Testis (tissue), 3 donors: Measurements from ENCODE around the gene TACC3. TPM values are rescaled to one million over a fixed set of nuclear protein-coding genes. Genes with fewer than 3 reads are reported as not detected.

Experiments used
- DNase-seq: peaks from one replicate; pipeline ENCODE4 v3.0.0-alpha.2; 2019
- H3K27ac ChIP-seq, 2 donors: fragments of 200-600 bp; sonication (generic); one replicate each; pipeline ENCODE4 v1.5.1; 2019
- H3K27me3 ChIP-seq: fragments of 200-600 bp; sonication (generic); one replicate; pipeline ENCODE4 v1.5.1; 2019
- H3K36me3 ChIP-seq: fragments of 200-600 bp; sonication (generic); one replicate; pipeline ENCODE4 v1.5.1; 2017; ENCODE audit warnings: low read depth; ENCODE audit errors: missing control alignments
- H3K4me1 ChIP-seq: fragments of 200-600 bp; sonication (generic); one replicate; pipeline ENCODE4 v1.5.1; 2019
- H3K4me3 ChIP-seq, 2 donors: fragments of 200-600 bp; sonication (generic); one replicate each; pipeline ENCODE4 v1.5.1; 2017 to 2019
- H3K9me3 ChIP-seq: fragments of 200-600 bp; sonication (generic); one replicate; pipeline ENCODE4 v1.5.1; 2017
- POLR2A ChIP-seq: fragments of 450-650 bp; IDR thresholded peaks from one replicate; pipeline ENCODE4 v1.6.1; 2017; ENCODE audit warnings: antibody characterized with exemption, mild to moderate bottlenecking, moderate library complexity
- WGBS, 2 donors: methylation state at CpG; one replicate each; pipeline ENCODE4 v1.1.5; 2018; 5-methylcytosine and 5-hydroxymethylcytosine counted together
- intact Hi-C: fragments of 100-400 bp; cut with DNase I; formaldehyde crosslinking; loops from one replicate; pipeline ENCODE4 v1.15.1; 2023; ENCODE audit warnings: low total_unique reads
- polyA plus RNA-seq: library from polyadenylated mRNA; stranded (reverse); fragments of 350-450 nt; fragmentation: Illumina TruSeq; extraction: RNeasy Lipid Tissue Mini Kit (QIAGEN cat#74804); gene quantifications from one replicate; pipeline ENCODE4 v1.2.3, GENCODE V29; 2014; ENCODE audit warnings: low read depth, low replicate concordance; ENCODE audit not compliant: insufficient read depth
- total RNA-seq, 2 donors: library from RNA; depleted of rRNA; stranded (reverse); fragments of >200 nt; gene quantifications; one replicate each; pipeline ENCODE4 v1.2.3, GENCODE V29; 2016
- TF ChIP-seq, protein P1 (sequence below), 3 experiments: fragments of 450-650 bp in 2 of 3; fragments of 200-600 bp in 1 of 3; sonication (generic) in 1 of 3; IDR thresholded peaks; one replicate each; pipeline ENCODE4 v1.5.1; 2016 to 2019; ENCODE audit warnings: antibody characterized with exemption in 3 of 3, mild to moderate bottlenecking in 2 of 3, moderate library complexity in 1 of 3

The TACC3 gene
- total and polyA plus RNA-seq, 3 donors from 2014 or later: 82.9 to 158 (median 112) TPM

DNA sequence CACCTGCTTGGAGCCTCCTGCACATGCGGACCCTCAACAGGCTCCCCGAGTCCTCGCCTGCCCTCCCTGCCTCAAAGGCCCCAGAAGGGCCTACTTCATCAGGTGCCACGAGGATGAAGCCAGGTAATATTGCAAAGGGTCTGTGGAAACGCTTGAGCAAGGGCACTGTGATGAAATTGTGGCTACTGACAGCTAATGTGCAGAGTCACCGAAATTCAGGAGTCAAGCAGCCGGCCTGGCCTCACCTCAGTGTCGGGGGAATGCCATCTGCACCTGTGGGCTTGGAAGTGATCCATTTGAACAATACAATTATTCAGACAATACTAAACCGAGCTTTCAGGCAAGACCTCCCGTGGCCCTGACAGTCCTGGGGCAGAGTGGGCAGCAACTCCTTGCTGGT lies 68.7 kb downstream of the TACC3 start:
- H3K27me3 ChIP-seq: no peaks in the 10 kb centered on the region
- H3K27ac ChIP-seq: no peak overlapping the region
- no peaks in the 10 kb centered on the region for H3K9me3 ChIP-seq
- intact Hi-C loops: no loop called here
- WGBS, 2 donors: 92% methylated on average over 10 of the region's 10 CpGs
- H3K36me3 ChIP-seq: no peaks in the 10 kb centered on the region
- DNase-seq: no peak
- no peak overlapping the region for H3K4me3 ChIP-seq
- H3K4me1 ChIP-seq: peaks cover 4% of the 10 kb centered on the region
- no peak for TF ChIP-seq POLR2A
- TF ChIP-seq, protein P1, sequence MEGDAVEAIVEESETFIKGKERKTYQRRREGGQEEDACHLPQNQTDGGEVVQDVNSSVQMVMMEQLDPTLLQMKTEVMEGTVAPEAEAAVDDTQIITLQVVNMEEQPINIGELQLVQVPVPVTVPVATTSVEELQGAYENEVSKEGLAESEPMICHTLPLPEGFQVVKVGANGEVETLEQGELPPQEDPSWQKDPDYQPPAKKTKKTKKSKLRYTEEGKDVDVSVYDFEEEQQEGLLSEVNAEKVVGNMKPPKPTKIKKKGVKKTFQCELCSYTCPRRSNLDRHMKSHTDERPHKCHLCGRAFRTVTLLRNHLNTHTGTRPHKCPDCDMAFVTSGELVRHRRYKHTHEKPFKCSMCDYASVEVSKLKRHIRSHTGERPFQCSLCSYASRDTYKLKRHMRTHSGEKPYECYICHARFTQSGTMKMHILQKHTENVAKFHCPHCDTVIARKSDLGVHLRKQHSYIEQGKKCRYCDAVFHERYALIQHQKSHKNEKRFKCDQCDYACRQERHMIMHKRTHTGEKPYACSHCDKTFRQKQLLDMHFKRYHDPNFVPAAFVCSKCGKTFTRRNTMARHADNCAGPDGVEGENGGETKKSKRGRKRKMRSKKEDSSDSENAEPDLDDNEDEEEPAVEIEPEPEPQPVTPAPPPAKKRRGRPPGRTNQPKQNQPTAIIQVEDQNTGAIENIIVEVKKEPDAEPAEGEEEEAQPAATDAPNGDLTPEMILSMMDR (IDR thresholded peaks at IDR 0.05): no peak

- H3K27me3 ChIP-seq: no peaks in the 10 kb centered on the region
Observed at GRCh38 chr4:1792158-1792831, 71.0 kb downstream of the TACC3 start.

DNA sequence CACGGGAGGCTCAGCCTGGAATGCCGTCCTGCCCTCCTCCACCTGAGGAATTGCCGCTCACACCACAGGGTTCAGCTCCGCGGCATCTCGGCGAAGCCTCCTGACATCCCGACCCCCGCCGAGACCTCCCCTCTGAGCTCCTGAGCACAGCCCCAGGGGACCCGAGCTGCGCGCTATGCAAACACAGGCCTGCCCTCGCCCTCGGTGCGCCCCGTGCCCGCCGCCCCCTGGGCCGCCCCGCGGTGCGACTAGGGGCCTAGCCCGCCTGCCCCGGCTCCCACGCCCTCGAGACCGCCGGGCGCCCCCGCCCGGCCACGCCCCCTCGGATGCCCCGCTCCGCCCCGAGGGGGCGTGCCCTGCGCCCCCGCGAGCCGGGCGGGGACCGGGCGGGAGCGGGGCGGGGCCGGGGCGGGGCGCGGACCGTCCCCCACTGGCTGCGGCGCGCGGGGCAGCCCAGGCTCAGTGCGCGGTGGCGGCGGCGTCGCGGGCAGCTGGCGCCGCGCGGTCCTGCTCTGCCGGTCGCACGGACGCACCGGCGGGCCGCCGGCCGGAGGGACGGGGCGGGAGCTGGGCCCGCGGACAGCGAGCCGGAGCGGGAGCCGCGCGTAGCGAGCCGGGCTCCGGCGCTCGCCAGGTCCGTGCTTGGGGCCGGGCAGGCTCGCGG lies 71.6 kb downstream of the TACC3 start, which contains the start of gene FGFR3:
TSS of gene FGFR3 (plus strand) at position 462 of the 664 bp plus-strand sequence. CDS start 642 bp downstream, outside the sequence.
- H3K9me3 ChIP-seq: no peaks in the 10 kb centered on the region
- no peaks in the 10 kb centered on the region for H3K36me3 ChIP-seq
- 1% methylated on average over 69 of the region's 95 CpGs; no CpG with 5 or more reads in 1 of the 2 donors for WGBS, 2 donors
- H3K27ac ChIP-seq: no peak within 1 kb of the TSS
- TF ChIP-seq, protein P1 (IDR thresholded peaks at IDR 0.05): no peak
- TF ChIP-seq POLR2A: no peak
- H3K27me3 ChIP-seq: no peaks in the 10 kb centered on the region
- H3K4me3 ChIP-seq: peak within 1 kb of the TSS; percentile 31 to 50
- intact Hi-C loops: no loop called here
- H3K4me1 ChIP-seq: peaks cover 9% of the 10 kb centered on the region
- DNase-seq: peak; percentile 26

More at GRCh38 chr4:1792158-1792831, 71.0 kb downstream of the TACC3 start:
- DNase-seq: no peak
- no peaks in the 10 kb centered on the region for H3K36me3 ChIP-seq
- H3K27ac ChIP-seq: no peak overlapping the region
- peaks cover 9% of the 10 kb centered on the region for H3K4me1 ChIP-seq
- 32% methylated on average over 24 of the region's 29 CpGs; no CpG with 5 or more reads in 1 of the 2 donors for WGBS, 2 donors
- H3K4me3 ChIP-seq: peak overlapping the region; percentile 15 to 39
- intact Hi-C loops: no loop called here
- no peak for TF ChIP-seq POLR2A
- TF ChIP-seq, protein P1 (IDR thresholded peaks at IDR 0.05): no peak
- H3K9me3 ChIP-seq: no peaks in the 10 kb centered on the region

GRCh38 chr4:1793496-1793840 lies 72.1 kb downstream of the TACC3 start:
- no peaks in the 10 kb centered on the region for H3K27me3 ChIP-seq
- H3K36me3 ChIP-seq: no peaks in the 10 kb centered on the region
- intact Hi-C loops: no loop called here
- no peaks in the 10 kb centered on the region for H3K9me3 ChIP-seq
- no peak overlapping the region for H3K27ac ChIP-seq
- 1 to 2% methylated on average over 11 to 37 of the region's 44 CpGs for WGBS, 2 donors
- H3K4me1 ChIP-seq: peaks cover 9% of the 10 kb centered on the region
- DNase-seq: no peak
- no peak for TF ChIP-seq POLR2A
- TF ChIP-seq, protein P1 (IDR thresholded peaks at IDR 0.05): no peak
- H3K4me3 ChIP-seq: peak overlapping the region in 1 of 2 donors; percentile 18
